Activated CD8-positive, alpha-beta T cell treated with anti-CD3 and anti-CD28 coated beads, Interleukin-2, amount 10 ng/mL, durations not matched to agents 7 days and 5 days (primary cell): ENCODE data around the gene ULBP3. TPM values are rescaled to one million over a fixed set of nuclear protein-coding genes. Genes with fewer than 3 reads are reported as not detected.
A peak's percentile ranks its signal among the peaks of the same experiment; 100 is the strongest.

ENCODE experiments used
- ATAC-seq: fragments of 150-1000 bp; cut with Tn5 transposase; one replicate; pipeline ENCODE4 v1.10.0; 2021; ENCODE audit warnings: moderate library complexity
- CTCF ChIA-PET: fragments of 350-600 bp; sonication (Branson Sonifier 250); formaldehyde crosslinking; loops from one replicate; lab custom pipeline; 2021; ENCODE audit warnings: antibody characterized with exemption; lab: Charles Lee
- POLR2A ChIA-PET: fragments of 350-600 bp; sonication (Branson Sonifier 250); formaldehyde crosslinking; loops from one replicate; lab custom pipeline; 2021; ENCODE audit warnings: antibody characterized with exemption; lab: Charles Lee
- DNase-seq: peaks from one replicate; pipeline ENCODE4 v3.0.0-alpha.2; 2020
- H3K27ac Mint-ChIP-seq: one replicate; pipeline ENCODE4 v1.8.0; 2021; ENCODE audit warnings: mild to moderate bottlenecking, mixed read lengths
- H3K27me3 Mint-ChIP-seq: one replicate; pipeline ENCODE4 v1.8.0; 2021; ENCODE audit warnings: low read depth, mixed read lengths
- H3K36me3 Mint-ChIP-seq: one replicate; pipeline ENCODE4 v1.8.0; 2021; ENCODE audit warnings: low read depth, mixed read lengths
- H3K4me1 Mint-ChIP-seq: one replicate; pipeline ENCODE4 v1.8.0; 2021; ENCODE audit warnings: low read depth, mixed read lengths
- H3K4me3 Mint-ChIP-seq: one replicate; pipeline ENCODE4 v1.8.0; 2021; ENCODE audit warnings: mild to moderate bottlenecking, mixed read lengths
- H3K9me3 Mint-ChIP-seq: one replicate; pipeline ENCODE4 v1.8.0; 2022; ENCODE audit warnings: mixed read lengths; ENCODE audit not compliant: insufficient read depth
- total RNA-seq, 2 experiments: library from RNA; stranded (reverse); gene quantifications; one replicate each; pipeline ENCODE4 v1.2.3, GENCODE V29; 2021

Gene ULBP3
- total RNA-seq, result 1 to 10 TPM; 1.8 to 2.9 TPM

DNA sequence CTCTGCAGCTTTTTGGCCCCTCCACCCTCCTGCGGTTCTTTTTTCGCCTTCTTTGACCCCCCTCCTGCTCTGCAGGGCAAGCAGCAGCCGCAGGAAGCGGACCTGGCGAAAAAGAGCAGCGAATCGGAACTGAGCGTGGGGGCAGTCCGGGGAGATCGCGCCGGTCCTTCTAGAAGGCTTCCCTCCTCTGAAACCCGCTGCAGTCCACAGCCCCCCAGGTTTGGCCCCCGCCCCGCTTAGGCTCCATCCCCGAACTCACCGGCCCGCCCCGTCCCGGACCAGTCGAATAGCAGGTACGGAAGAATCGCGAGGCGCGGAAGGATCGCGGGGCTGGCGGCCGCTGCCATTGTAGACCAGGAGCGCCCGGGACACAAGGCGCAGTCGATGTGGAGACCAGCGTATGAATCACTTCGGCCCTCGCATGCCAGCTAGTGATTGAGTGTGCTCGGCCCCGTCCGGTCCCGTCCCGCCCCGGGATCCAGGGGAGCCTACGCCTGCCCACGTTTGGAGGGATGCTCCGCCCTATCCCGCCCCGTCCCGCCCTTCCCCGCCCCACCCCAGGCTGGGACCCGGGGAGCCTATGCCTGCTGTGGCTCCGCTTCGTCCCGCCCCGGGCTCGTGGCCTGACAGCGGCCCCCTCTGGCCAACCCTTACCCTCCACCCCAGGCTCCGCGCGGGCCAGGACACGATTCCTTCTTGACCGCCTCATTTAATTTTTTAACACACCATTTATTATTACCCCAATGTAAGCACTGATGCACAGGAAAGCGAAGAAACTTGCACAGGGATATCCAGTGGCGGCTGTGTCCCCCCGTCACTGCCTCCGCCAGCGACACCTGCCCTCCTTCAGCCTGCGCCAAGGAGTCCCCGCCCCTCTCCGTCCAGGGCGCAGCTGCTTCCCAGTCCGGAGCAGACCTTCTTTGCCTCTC, at the start of gene ULBP3:
TSS of gene ULBP3 (minus strand) at position 402 of the 929 bp plus-strand sequence. CDS start at position 347, 55 bp downstream.
- no peaks in the 10 kb centered on the region for H3K36me3 Mint-ChIP-seq
- DNase-seq, result peak; percentile 81
- H3K4me3 Mint-ChIP-seq, result peak within 1 kb of the TSS; percentile 70
- peak; percentile 92 for ATAC-seq
- H3K27me3 Mint-ChIP-seq, result peaks cover 18% of the 10 kb centered on the region
- peak within 1 kb of the TSS; percentile 36 for H3K27ac Mint-ChIP-seq
- ChIA-PET CTCF (interaction anchor here (5.9 kb wide), 1 partner anchor 10 kb away, joined by 43 read pairs; no protein-coding TSS in a partner anchor), POLR2A (no interaction called here)
- peaks cover 22% of the 10 kb centered on the region for H3K4me1 Mint-ChIP-seq
- H3K9me3 Mint-ChIP-seq, result no peaks in the 10 kb centered on the region

DNA sequence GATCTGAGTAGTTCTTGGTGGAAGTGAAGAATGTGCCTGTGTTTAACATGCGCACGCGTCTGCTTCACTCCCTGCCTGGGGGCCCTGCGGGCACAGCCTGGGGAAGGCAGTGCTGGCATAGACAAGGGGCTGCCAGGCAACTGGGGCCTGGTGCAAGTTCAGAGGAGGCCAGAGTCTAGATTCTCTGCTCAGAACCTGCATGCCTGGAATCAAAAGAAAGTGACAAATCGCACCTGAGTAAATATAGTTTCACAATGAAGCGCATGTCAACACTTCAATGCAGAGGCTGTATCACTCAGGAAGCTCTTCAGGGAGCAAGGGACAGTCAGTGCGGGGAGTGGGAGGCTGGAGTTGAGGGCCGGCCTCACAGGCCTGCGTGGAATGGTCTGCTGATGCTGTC, 49.7 kb upstream of the ULBP3 start:
- Mint-ChIP-seq H3K4me1 (peaks cover 12% of the 10 kb centered on the region), H3K27me3 (peaks cover 22% of the 10 kb centered on the region), H3K27ac (no peak overlapping the region), H3K36me3 (no peaks in the 10 kb centered on the region), H3K4me3 (no peak overlapping the region), H3K9me3 (no peaks in the 10 kb centered on the region)
- DNase-seq (no peak), ATAC-seq (no peak)
- CTCF ChIA-PET, result interaction anchor here (1.3 to 1.5 kb wide), 2 partner anchors 38 to 48 kb away, joined by 3 to 5 read pairs; no protein-coding TSS in a partner anchor
- POLR2A ChIA-PET, result no interaction called here

DNA sequence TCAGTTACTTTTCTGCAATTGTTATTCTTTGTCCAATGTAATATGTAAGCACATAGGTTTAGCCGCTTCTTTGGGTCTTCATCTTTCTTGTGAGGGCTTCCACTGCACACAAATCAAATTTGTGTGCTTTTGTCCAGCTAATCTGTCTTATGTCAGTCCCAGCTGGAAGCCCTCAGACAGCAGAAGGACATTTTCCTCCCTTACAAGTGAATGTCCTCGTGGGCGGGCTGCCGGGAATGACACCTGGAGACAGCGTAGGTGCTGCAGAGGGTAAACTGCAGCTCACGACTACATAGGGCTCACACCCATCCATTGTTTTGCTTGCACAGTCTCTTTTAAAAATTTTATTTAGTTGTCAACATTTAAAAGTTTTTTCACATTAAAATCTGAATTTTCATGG, 49.3 kb upstream of the ULBP3 start:
- ChIA-PET POLR2A (no interaction called here), CTCF (interaction anchor here (1.5 kb wide), 1 partner anchor 47 kb away, joined by 3 read pairs; no protein-coding TSS in a partner anchor)
- H3K4me1 Mint-ChIP-seq, result peaks cover 9% of the 10 kb centered on the region
- no peak overlapping the region for H3K27ac Mint-ChIP-seq
- H3K36me3 Mint-ChIP-seq, result no peaks in the 10 kb centered on the region
- ATAC-seq (no peak), DNase-seq (no peak)
- peaks cover 20% of the 10 kb centered on the region for H3K27me3 Mint-ChIP-seq
- H3K9me3 Mint-ChIP-seq, result no peaks in the 10 kb centered on the region
- H3K4me3 Mint-ChIP-seq, result no peak overlapping the region

DNA sequence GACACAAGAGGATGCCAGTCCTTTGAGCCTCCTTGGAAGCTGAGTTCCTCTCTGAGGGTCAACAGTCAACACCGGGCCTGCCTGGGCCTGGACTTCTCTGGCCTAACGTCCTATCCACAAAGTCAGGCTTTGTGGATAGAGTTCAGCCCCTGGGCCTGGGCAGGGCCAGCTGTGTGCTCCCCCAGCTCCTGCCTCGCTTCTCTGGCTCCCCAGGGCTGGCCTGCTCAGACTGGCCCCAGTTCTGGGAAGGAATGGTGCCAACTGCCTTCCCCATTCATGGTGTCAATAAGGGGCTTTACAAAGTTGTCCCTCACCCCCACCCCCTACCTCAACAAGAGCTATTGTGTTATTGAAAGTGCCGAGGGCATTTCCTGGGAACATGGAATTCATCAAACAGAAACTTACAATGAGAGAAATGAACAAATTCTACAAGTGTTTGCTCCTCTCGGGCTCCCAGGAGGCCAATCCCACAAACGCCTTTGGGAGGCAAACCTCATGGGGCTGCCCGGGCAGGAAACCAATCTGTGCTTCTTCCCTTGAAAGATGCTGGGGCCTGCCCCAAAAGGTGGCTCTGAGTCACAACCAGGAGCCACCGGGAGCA, 47.4 kb upstream of the ULBP3 start:
- DNase-seq, result no peak
- CTCF ChIA-PET, result no interaction called here
- Mint-ChIP-seq H3K27me3 (peaks cover 17% of the 10 kb centered on the region), H3K4me3 (no peak overlapping the region), H3K9me3 (no peaks in the 10 kb centered on the region), H3K4me1 (peaks cover 9% of the 10 kb centered on the region), H3K27ac (no peak overlapping the region), H3K36me3 (no peaks in the 10 kb centered on the region)
- ATAC-seq, result no peak
- POLR2A ChIA-PET, result no interaction called here

DNA sequence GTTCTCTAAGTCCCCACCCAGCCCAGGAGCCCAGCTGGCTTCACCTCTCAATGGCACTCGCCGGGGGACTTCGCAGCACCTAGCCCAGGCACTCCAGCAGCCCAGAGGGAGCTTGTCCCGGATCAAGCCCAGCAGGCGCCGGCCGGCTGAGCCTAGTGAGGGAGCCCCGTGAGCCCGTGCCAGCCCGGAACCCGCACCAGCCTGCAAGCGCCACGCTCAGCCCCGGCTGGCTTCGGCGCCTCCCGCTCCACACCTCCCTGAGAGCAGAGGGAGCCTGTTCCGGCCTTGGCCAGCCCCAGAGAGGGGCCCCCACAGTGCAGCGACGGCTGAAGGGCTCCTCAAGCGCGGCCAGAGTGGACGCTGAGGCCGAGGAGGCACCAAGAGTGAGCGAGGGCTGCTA, 46.8 kb upstream of the ULBP3 start:
- Mint-ChIP-seq H3K27me3 (peaks cover 19% of the 10 kb centered on the region), H3K27ac (no peak overlapping the region), H3K4me1 (peaks cover 9% of the 10 kb centered on the region), H3K9me3 (no peaks in the 10 kb centered on the region), H3K36me3 (no peaks in the 10 kb centered on the region), H3K4me3 (no peak overlapping the region)
- ATAC-seq (no peak), DNase-seq (no peak)
- CTCF ChIA-PET, result no interaction called here
- POLR2A ChIA-PET, result no interaction called here

DNA sequence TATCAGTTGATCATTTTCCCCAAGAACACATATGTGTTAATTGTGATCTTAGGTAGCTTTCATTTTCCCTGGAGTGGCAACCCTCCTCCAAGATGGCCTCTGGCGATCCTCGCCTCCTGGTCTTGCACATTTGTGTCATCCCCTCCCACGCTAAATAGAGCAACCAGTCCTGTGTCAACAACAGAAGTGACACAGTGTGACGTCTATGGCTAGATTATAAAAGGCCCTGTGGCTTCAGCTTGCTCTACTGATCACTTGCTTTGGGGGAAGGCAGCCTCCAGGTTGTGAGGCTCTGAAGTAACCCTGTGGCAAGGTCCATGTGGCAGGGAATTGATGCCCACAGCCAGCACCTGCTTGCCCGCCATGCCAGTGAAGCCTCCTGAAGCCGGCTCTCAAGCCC, 43.3 kb upstream of the ULBP3 start:
- Mint-ChIP-seq H3K9me3 (no peaks in the 10 kb centered on the region), H3K27ac (no peak overlapping the region), H3K27me3 (peaks cover 4% of the 10 kb centered on the region), H3K4me1 (no peaks in the 10 kb centered on the region), H3K36me3 (no peaks in the 10 kb centered on the region), H3K4me3 (no peak overlapping the region)
- no peak for ATAC-seq
- ChIA-PET CTCF (no interaction called here), POLR2A (interaction anchor here (0.6 kb wide), 1 partner anchor 104 kb away, joined by 4 read pairs; no protein-coding TSS in a partner anchor)
- DNase-seq, result no peak

DNA sequence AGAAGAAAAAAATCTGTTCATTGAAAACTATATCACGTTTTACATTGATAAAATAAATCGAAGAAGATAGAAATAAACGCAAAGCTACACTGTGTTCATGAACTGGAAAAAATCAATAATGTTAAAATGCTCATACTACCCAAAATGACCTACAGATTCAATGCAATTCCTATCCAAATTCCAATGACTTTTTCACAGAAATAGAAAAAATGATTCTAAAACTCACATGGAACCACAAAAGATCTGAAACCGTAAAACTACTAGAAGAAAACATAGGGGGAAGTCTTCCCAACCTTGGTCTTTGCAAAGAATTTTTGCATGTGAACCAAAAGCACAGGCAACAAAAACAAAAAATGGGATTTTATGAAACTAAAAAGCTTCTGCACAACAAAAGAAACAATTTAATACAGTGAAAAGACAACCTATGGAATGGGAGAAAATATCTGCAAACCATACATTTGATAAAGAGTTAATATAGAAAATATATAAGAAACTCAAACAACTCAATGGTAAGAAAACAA, 33.9 kb upstream of the ULBP3 start:
- no peaks in the 10 kb centered on the region for H3K36me3 Mint-ChIP-seq
- POLR2A ChIA-PET, result no interaction called here
- peaks cover 3% of the 10 kb centered on the region for H3K27me3 Mint-ChIP-seq
- H3K9me3 Mint-ChIP-seq, result no peaks in the 10 kb centered on the region
- H3K27ac Mint-ChIP-seq, result no peak overlapping the region
- H3K4me3 Mint-ChIP-seq, result no peak overlapping the region
- DNase-seq (no peak), ATAC-seq (no peak)
- no peaks in the 10 kb centered on the region for H3K4me1 Mint-ChIP-seq
- CTCF ChIA-PET, result interaction anchor here (1.0 kb wide), 1 partner anchor 316 kb away, joined by 4 read pairs; no protein-coding TSS in a partner anchor

DNA sequence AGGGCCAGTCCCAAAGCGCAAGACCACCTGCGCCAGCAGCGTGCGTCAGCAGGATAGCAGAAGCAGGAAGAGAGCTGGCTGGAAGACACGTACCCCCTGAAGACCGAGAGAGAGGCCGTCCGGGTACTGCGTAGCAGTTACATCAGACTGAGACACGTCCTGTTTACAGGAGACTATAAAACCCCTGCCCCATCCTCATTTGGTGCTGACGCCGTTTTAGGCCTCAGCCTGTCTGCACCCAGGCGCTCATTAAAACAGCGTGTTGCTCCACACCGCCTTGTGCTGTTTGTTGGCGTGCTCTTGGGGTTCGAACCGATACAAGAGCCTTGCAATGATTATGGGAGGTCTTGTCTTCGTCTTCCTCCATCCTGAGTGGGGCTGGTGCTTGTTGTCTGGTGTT, 31.8 kb upstream of the ULBP3 start:
- ChIA-PET CTCF (no interaction called here), POLR2A (no interaction called here)
- no peaks in the 10 kb centered on the region for H3K4me1 Mint-ChIP-seq
- no peak overlapping the region for H3K27ac Mint-ChIP-seq
- H3K9me3 Mint-ChIP-seq, result no peaks in the 10 kb centered on the region
- peaks cover 4% of the 10 kb centered on the region for H3K27me3 Mint-ChIP-seq
- H3K4me3 Mint-ChIP-seq, result no peak overlapping the region
- H3K36me3 Mint-ChIP-seq, result no peaks in the 10 kb centered on the region
- ATAC-seq, result no peak
- DNase-seq, result no peak

DNA sequence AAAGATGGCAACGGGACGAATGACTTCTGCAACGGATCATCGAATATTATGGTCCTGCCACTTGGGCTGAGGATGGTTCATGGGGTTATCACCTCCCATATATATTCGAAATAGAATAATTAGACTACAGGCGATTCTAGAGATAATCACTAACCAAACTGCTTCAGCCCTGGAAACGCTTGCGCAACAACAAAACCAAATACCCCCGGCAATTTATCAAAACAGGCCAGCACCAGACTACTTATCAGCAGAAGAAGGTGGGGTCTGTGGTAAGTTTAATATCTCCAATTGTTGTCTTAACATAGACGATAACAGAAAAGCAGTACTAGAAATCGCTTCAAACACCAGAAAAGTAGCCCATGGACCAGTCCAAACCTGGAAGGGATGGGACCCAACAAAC, 31.0 kb upstream of the ULBP3 start:
- ATAC-seq, result no peak
- no peak for DNase-seq
- no peaks in the 10 kb centered on the region for H3K4me1 Mint-ChIP-seq
- no peak overlapping the region for H3K27ac Mint-ChIP-seq
- CTCF ChIA-PET, result no interaction called here
- peaks cover 11% of the 10 kb centered on the region for H3K27me3 Mint-ChIP-seq
- POLR2A ChIA-PET, result no interaction called here
- no peaks in the 10 kb centered on the region for H3K9me3 Mint-ChIP-seq
- H3K36me3 Mint-ChIP-seq, result no peaks in the 10 kb centered on the region
- H3K4me3 Mint-ChIP-seq, result no peak overlapping the region

DNA sequence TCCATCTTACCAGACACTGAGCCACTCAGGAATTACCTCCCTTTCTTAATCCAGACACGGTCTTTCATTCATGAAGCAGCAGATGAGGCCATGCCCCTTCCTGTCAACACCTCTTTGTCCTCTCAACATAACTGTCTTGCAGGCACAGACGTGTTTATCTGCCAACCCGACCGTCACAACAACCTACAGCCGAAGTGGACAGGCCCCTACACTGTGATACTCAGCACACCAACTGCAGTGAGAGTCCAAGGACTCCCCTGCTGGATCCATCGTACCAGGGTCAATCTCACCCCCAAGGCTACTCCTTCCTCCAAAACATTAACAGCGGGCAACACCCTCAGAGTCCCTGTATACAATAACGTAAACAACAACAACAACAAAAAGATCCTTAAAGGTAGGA, 30.6 kb upstream of the ULBP3 start:
- no peak overlapping the region for H3K4me3 Mint-ChIP-seq
- peaks cover 2% of the 10 kb centered on the region for H3K4me1 Mint-ChIP-seq
- DNase-seq, result no peak
- H3K27ac Mint-ChIP-seq, result no peak overlapping the region
- ATAC-seq, result no peak
- H3K36me3 Mint-ChIP-seq, result no peaks in the 10 kb centered on the region
- H3K27me3 Mint-ChIP-seq, result peaks cover 13% of the 10 kb centered on the region
- H3K9me3 Mint-ChIP-seq, result no peaks in the 10 kb centered on the region
- ChIA-PET CTCF (no interaction called here), POLR2A (no interaction called here)

DNA sequence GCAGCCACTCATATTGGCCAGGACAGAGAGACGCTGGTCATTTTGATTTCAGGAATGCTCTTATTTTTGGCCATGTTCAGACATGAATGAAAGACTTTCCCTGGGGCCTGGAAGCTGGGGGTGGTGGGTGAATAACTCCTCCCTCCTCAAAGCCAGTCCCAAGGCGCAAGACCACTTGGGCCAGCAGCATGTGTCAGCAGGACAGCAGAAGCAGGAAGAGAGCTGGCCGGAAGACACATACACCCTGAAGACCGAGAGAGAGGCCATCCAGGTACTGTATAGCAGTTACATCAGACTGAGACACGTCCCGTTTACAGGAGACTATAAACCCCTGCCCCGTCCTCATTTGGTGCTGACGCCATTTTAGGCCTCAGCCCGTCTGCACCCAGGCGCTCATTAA, 29.2 kb upstream of the ULBP3 start:
- Mint-ChIP-seq H3K9me3 (no peaks in the 10 kb centered on the region), H3K4me1 (peaks cover 2% of the 10 kb centered on the region), H3K27me3 (peaks cover 11% of the 10 kb centered on the region), H3K27ac (no peak overlapping the region), H3K4me3 (no peak overlapping the region), H3K36me3 (no peaks in the 10 kb centered on the region)
- DNase-seq, result no peak
- ChIA-PET POLR2A (no interaction called here), CTCF (no interaction called here)
- ATAC-seq, result no peak

DNA sequence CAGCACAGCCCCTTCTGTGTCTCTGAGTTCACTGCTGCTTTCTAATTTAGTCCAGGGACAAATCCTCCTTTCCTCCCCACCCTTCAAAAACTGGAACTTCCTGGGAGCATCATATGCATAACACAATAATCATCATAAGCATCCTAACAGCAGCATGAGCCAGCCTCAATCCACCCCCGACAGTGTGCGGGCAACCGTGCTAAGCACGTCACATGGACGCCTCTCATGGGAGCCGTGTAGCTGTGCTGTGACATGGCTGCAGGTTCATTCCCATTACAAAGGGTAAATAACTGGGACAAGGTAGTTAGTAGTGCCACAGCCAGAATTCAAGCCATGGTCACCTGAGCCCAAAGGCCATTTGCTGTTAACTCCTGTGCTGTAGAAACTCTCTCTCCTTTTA, 24.5 kb upstream of the ULBP3 start:
- no peaks in the 10 kb centered on the region for H3K9me3 Mint-ChIP-seq
- H3K27ac Mint-ChIP-seq, result no peak overlapping the region
- H3K4me3 Mint-ChIP-seq, result no peak overlapping the region
- peaks cover 17% of the 10 kb centered on the region for H3K27me3 Mint-ChIP-seq
- peaks cover 2% of the 10 kb centered on the region for H3K4me1 Mint-ChIP-seq
- POLR2A ChIA-PET, result no interaction called here
- CTCF ChIA-PET, result no interaction called here
- no peak for DNase-seq
- ATAC-seq, result no peak
- H3K36me3 Mint-ChIP-seq, result no peaks in the 10 kb centered on the region
